Measurements from ENCODE around the gene MAGEA3. TPM values are rescaled to one million over a fixed set of nuclear protein-coding genes. Genes with fewer than 3 reads are reported as not detected.
"Not testable (repeated sequence)": the region's sequence is repeated elsewhere in the genome, so short reads cannot be mapped to it uniquely, and the experiment has no call there.

Gene MAGEA3
- total RNA-seq (2014; rRNA removed; shearing (Covaris generic); ENCODE audit: low replicate concordance), result not detected in 2 replicates

- not testable (repeated sequence) for H3K36me3 ChIP-seq, H3K27me3 ChIP-seq, H3K4me3 ChIP-seq, H3K9me3 ChIP-seq, DNase-seq
Measured at GRCh38 chrX:152697952-152698931, at the start of gene MAGEA3. MAGEA3 (plus strand) TSS chrX:152698794; CDS start chrX:152700833, 2,039 bp downstream.

- Histone ChIP-seq H3K4me3 (no peak overlapping the region), H3K9me3 (no peaks in the 10 kb centered on the region), H3K36me3 (no peaks in the 10 kb centered on the region)
Measured at GRCh38 chrX:152652060-152652459, 46.5 kb upstream of the MAGEA3 start.

GRCh38 chrX:152652467-152652866 lies 46.1 kb upstream of the MAGEA3 start:
- Histone ChIP-seq H3K9me3 (no peaks in the 10 kb centered on the region), H3K27me3 (no peaks in the 10 kb centered on the region), H3K36me3 (no peaks in the 10 kb centered on the region), H3K4me3 (no peak overlapping the region)
- DNase-seq, result no peak

More at GRCh38 chrX:152652060-152652459, 46.5 kb upstream of the MAGEA3 start:
- DNase-seq, result no peak
- H3K27me3 ChIP-seq, result no peaks in the 10 kb centered on the region

- no peak overlapping the region for H3K4me3 ChIP-seq
- no peak for DNase-seq
- H3K9me3 ChIP-seq, result no peaks in the 10 kb centered on the region
- H3K36me3 ChIP-seq, result no peaks in the 10 kb centered on the region
- no peaks in the 10 kb centered on the region for H3K27me3 ChIP-seq
Measured at GRCh38 chrX:152656087-152656486, 42.5 kb upstream of the MAGEA3 start.

GRCh38 chrX:152656890-152657289 lies 41.7 kb upstream of the MAGEA3 start:
- Histone ChIP-seq H3K9me3 (no peaks in the 10 kb centered on the region), H3K36me3 (no peaks in the 10 kb centered on the region), H3K4me3 (no peak overlapping the region), H3K27me3 (no peaks in the 10 kb centered on the region)
- DNase-seq, result no peak

- no peak overlapping the region for H3K4me3 ChIP-seq
- no peak for DNase-seq
- no peaks in the 10 kb centered on the region for H3K9me3 ChIP-seq
- H3K36me3 ChIP-seq, result no peaks in the 10 kb centered on the region
- H3K27me3 ChIP-seq, result no peaks in the 10 kb centered on the region
Measured at GRCh38 chrX:152658302-152658701, 40.3 kb upstream of the MAGEA3 start.

GRCh38 chrX:152663086-152663485 lies 35.5 kb upstream of the MAGEA3 start:
- Histone ChIP-seq H3K27me3 (no peaks in the 10 kb centered on the region), H3K9me3 (no peaks in the 10 kb centered on the region), H3K4me3 (no peak overlapping the region), H3K36me3 (no peaks in the 10 kb centered on the region)
- no peak for DNase-seq

- Histone ChIP-seq H3K27me3 (no peaks in the 10 kb centered on the region), H3K36me3 (no peaks in the 10 kb centered on the region), H3K4me3 (no peak overlapping the region), H3K9me3 (no peaks in the 10 kb centered on the region)
- DNase-seq, result no peak
Measured at GRCh38 chrX:152674135-152674534, 24.5 kb upstream of the MAGEA3 start.

- not testable (repeated sequence) for H3K36me3 ChIP-seq, DNase-seq, H3K4me3 ChIP-seq, H3K27me3 ChIP-seq, H3K9me3 ChIP-seq
Measured at GRCh38 chrX:152674652-152675051, 23.9 kb upstream of the MAGEA3 start.

- not testable (repeated sequence) for DNase-seq, H3K27me3 ChIP-seq, H3K4me3 ChIP-seq, H3K9me3 ChIP-seq, H3K36me3 ChIP-seq
Measured at GRCh38 chrX:152681012-152681411, 17.6 kb upstream of the MAGEA3 start.

- not testable (repeated sequence) for DNase-seq, H3K27me3 ChIP-seq, H3K9me3 ChIP-seq, H3K36me3 ChIP-seq, H3K4me3 ChIP-seq
Measured at GRCh38 chrX:152700390-152700789, 1.8 kb downstream of the MAGEA3 start.

GRCh38 chrX:152706500-152706899 lies 7.9 kb downstream of the MAGEA3 start:
- not testable (repeated sequence) for H3K9me3 ChIP-seq, H3K4me3 ChIP-seq, DNase-seq, H3K27me3 ChIP-seq, H3K36me3 ChIP-seq

- not testable (repeated sequence) for H3K36me3 ChIP-seq, H3K9me3 ChIP-seq, H3K4me3 ChIP-seq, DNase-seq, H3K27me3 ChIP-seq
Measured at GRCh38 chrX:152709173-152709572, 10.6 kb downstream of the MAGEA3 start, which contains the start of gene CSAG2. CSAG2 (minus strand) TSS chrX:152709273; CDS start chrX:152709112, 161 bp downstream.

- DNase-seq, H3K4me3 ChIP-seq, H3K36me3 ChIP-seq, H3K27me3 ChIP-seq, H3K9me3 ChIP-seq: not testable (repeated sequence)
Measured at GRCh38 chrX:152713195-152713594, 14.6 kb downstream of the MAGEA3 start.

- DNase-seq, H3K36me3 ChIP-seq, H3K4me3 ChIP-seq, H3K9me3 ChIP-seq, H3K27me3 ChIP-seq: not testable (repeated sequence)
Measured at GRCh38 chrX:152713815-152714787, 15.5 kb downstream of the MAGEA3 start, which contains the start of gene MAGEA2B. MAGEA2B (plus strand) TSS chrX:152714628; CDS start chrX:152717107, 2,479 bp downstream.

- H3K4me3 ChIP-seq, result no peak overlapping the region
- no peaks in the 10 kb centered on the region for H3K9me3 ChIP-seq
- no peak for DNase-seq
- H3K27me3 ChIP-seq, result no peaks in the 10 kb centered on the region
- H3K36me3 ChIP-seq, result no peaks in the 10 kb centered on the region
Measured at GRCh38 chrX:152725409-152725808, 26.8 kb downstream of the MAGEA3 start.

Data from MG63 (cell line).